GM18519 (cell line): Measurements from ENCODE around the gene UNC13A.

Experiments
- ATAC-seq: cut with Tn5 transposase; IDR thresholded peaks from one replicate; pipeline ENCODE4 v1.9.1; 2021; ENCODE audit warnings: mild to moderate bottlenecking, moderate library complexity; ENCODE audit not compliant: unreplicated experiment, low FRiP score

Gene UNC13A

DNA sequence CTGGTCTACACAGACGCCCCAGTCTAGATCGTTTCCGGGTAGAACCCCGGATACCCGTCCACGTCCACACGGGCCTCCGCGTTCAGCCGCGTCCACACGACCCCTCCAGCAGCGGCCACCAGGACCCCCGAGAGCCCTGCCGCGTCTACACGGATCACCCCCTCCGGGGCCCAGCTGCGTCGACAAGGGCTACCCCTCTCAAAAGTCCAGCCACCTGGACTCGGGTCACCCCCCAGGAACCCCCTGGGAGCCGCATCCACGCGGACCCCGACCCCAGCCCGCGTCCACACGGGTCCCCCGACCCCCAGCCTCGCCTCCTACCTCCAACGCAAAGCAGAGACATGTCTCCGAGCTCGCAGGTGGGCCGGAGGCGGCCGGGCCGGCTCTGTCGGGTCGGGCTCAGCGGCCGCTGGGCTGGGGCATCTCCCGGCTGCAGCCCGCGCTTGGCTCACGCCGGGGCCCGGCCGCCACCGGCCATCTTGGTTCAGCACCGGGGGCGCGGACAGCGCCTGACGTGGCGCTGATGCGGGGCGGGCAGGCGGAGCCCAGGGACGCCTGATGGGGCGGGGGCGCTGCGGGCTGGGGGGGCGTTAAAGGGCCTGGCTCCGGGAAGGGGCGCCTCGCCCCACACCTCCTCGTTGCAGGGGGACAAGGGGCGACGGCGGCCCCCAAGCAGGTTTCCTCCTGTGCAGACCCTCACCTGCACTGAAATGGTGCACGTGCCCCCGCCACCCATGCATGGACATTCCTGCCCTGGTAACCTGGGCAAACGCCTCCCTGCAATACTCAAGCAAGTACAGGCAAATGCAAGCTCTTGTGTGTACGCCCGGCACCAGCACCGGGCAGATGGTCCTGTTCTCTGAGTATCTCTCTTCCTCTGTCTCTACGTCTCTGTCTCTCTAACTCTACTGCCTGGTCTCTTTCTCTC is at the start of gene UNC13A:
UNC13A (minus strand) TSS at position 498 of the 928 bp plus-strand sequence; CDS start at position 343, 155 bp downstream.
- ATAC-seq, result no peak

DNA sequence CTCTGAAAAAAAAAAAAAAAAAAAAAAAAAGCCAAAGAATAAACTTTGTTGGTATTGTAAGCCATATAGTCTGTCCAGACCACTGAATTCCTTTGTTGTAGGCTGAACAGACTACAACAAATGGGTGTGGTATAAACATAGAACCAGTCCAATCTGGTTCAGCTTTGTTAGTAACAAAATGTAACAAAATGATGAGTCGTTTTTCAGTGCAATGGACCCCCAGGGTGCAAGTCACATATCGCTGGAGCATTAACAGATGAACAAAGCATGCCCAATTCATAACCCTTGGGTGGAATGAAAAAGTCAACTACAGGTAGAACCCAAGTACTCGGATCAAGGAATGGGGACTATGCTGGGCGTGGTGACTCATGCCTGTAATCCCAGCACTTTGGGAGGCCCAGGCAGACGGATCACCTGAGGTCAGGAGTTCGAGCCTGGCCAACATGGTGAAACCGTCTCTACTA is 49.6 kb upstream of the UNC13A start:
- no peak for ATAC-seq

DNA sequence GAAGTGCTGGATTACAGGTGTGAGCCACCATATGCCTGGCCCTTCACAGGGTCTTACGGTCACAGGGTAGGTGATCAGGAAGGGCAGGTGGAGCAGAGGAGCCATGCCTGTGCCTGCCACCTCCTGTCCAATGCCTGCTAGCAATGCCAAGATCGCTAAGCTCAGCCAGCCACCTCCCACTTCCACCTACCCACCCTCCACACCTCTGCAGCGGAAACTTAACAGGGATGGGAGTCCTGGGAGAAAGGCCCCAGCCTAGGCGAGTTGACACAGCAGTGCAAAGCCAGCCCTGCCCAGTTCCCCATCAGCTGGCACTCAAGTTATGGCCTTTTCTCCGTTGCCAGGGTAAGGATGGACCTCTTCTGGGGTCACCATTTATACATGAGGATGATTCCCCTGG is 47.3 kb upstream of the UNC13A start:
- no peak for ATAC-seq

DNA sequence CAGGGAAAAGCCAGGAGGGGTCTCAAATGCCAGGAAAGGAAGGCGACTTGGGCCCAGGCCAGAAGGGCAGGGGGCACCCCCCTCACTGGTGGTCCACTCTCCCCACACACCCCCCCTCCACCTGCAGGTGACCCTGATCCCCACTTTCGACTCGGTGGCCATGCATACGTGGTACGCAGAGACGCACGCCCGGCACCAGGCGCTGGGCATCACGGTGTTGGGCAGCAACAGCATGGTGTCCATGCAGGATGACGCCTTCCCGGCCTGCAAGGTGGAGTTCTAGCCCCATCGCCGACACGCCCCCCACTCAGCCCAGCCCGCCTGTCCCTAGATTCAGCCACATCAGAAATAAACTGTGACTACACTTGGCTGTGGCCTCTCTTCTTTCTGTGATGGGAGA is 46.0 kb upstream of the UNC13A start:
- ATAC-seq, result no peak

DNA sequence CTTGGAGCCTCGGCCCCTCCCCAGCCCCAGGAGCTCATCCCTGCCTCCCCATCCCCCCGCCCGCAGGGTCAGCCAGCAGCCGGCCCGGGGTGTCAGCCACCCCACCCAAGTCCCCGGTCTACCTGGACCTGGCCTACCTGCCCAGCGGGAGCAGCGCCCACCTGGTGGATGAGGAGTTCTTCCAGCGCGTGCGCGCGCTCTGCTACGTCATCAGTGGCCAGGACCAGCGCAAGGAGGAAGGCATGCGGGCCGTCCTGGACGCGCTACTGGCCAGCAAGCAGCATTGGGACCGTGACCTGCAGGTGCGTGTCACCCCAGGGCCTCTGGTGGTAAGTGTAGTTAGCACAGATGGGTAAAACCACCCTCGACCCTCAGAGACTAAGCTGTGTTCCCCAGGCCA is 45.0 kb upstream of the UNC13A start:
- ATAC-seq, result no peak

DNA sequence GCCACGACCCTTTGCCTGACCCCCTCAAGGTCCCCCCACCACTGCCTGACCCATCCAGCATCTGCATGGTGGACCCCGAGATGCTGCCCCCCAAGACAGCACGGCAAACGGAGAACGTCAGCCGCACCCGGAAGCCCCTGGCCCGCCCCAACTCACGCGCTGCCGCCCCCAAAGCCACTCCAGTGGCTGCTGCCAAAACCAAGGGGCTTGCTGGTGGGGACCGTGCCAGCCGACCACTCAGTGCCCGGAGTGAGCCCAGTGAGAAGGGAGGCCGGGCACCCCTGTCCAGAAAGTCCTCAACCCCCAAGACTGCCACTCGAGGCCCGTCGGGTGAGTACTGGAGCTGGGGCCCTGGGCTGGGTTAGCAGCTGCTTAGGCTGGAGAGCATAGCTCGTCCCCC is 39.7 kb upstream of the UNC13A start:
- ATAC-seq, result no peak

DNA sequence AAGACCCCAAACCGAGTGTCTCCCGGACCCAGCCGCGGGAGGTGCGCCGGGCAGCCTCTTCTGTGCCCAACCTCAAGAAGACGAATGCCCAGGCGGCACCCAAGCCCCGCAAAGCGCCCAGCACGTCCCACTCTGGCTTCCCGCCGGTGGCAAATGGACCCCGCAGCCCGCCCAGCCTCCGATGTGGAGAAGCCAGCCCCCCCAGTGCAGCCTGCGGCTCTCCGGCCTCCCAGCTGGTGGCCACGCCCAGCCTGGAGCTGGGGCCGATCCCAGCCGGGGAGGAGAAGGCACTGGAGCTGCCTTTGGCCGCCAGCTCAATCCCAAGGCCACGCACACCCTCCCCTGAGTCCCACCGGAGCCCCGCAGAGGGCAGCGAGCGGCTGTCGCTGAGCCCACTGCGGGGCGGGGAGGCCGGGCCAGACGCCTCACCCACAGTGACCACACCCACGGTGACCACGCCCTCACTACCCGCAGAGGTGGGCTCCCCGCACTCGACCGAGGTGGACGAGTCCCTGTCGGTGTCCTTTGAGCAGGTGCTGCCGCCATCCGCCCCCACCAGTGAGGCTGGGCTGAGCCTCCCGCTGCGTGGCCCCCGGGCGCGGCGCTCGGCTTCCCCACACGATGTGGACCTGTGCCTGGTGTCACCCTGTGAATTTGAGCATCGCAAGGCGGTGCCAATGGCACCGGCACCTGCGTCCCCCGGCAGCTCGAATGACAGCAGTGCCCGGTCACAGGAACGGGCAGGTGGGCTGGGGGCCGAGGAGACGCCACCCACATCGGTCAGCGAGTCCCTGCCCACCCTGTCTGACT is 39.0 kb upstream of the UNC13A start:
- ATAC-seq, result no peak

DNA sequence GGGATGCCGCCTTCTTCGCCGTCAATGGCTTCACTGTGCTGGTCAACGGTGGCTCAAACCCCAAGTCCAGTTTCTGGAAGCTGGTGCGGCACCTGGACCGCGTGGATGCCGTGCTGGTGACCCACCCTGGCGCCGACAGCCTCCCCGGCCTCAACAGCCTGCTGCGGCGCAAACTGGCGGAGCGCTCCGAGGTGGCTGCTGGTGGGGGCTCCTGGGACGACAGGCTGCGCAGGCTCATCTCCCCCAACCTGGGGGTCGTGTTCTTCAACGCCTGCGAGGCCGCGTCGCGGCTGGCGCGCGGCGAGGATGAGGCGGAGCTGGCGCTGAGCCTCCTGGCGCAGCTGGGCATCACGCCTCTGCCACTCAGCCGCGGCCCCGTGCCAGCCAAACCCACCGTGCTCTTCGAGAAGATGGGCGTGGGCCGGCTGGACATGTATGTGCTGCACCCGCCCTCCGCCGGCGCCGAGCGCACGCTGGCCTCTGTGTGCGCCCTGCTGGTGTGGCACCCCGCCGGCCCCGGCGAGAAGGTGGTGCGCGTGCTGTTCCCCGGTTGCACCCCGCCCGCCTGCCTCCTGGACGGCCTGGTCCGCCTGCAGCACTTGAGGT is 38.1 kb upstream of the UNC13A start:
- ATAC-seq, result no peak

DNA sequence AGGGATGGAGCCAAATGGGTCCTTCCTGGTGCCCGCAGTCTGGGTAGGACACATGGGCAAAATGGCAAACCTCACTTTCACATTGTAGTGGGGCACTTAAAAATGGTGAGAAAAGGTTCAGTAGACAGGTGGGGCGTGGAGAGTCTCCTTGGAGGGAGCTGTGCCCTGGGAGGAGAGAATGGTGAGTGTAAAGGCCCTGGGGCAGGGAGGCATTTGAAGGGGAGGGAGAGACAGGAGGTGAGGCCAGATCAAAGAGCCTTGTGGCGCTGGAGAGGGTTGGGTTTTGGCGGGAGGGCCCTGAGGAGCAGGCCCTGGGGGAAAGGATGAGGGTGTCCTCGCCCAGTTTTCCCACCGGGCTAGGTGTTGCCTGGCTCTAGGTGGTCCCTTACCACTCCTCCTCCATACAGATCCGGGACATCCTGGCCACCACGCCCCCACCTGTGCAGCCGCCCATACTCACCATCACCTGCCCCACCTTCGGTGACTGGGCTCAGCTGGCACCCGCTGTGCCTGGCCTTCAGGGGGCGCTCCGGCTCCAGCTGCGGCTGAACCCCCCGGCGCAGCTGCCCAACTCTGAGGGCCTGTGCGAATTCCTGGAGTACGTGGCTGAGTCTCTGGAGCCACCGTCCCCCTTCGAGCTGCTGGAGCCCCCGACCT is 37.4 kb upstream of the UNC13A start:
- ATAC-seq, result no peak

DNA sequence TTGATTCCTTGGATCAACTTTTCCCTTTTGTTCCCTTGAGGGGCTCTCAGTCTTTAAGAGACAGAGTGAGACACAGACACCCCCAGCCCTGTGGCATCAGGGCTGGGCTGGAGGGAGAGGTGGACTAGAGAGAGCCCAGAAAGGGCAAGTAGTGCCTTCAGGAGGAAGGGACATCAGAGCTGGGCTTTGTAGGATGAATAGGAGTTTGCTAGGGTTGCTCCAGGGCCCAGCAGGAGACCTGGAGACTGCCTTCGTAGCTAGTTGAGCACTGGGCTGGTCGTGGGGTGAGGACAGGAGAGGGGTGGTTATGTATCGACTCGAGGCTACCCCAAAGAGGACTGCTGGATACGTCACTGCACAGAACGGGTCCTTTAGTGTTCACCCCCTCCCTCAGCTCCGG is 36.5 kb upstream of the UNC13A start:
- no peak for ATAC-seq

DNA sequence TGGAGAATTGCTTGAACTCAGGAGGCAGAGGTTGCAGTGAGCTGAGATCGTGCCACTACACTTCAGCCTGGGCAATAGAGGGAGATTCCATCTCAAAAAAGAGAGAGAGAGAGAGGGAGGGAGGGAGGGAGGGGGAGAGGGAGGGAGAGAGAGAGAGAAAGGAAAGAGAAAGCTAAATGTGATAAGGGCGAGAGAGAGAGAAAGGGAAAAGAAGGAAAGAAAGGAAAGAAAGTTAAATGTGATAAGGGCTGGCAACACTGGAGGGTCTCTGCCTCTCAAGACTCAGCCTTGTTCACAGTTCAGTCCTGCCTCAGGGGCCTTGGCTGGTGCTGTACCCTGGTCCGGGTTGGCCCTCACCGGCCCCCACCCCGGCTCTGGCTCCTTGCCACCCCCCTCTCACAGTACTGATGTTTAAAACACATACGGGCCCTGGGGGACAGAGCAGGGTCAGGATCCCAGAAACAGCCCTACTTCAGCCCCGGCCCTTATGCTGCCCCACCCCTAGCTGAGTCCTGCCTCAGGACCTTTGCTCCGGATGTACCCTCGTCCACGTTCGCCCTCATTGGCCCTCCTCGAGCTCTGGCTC is 34.6 kb upstream of the UNC13A start:
- ATAC-seq, result no peak

DNA sequence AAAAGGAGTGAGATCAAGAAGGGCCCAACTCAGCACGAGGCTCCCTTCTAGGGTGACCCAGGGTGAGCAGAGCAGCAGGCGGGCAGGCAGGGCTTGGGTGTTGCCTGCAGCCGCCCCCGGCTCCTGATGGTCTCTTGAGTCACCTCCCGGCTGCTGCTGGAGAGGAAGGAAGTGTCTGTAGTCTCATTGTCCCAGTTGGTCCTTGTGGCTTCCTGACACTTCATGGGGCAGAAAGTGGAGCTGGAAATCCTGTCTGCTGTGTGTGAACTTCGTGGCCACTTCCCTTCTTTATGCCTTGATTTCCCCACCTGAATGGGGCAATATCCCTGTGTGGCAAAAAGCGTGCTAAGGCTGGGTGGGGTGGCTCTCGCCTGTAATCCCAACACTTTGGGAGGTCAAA is 33.7 kb upstream of the UNC13A start:
- no peak for ATAC-seq

DNA sequence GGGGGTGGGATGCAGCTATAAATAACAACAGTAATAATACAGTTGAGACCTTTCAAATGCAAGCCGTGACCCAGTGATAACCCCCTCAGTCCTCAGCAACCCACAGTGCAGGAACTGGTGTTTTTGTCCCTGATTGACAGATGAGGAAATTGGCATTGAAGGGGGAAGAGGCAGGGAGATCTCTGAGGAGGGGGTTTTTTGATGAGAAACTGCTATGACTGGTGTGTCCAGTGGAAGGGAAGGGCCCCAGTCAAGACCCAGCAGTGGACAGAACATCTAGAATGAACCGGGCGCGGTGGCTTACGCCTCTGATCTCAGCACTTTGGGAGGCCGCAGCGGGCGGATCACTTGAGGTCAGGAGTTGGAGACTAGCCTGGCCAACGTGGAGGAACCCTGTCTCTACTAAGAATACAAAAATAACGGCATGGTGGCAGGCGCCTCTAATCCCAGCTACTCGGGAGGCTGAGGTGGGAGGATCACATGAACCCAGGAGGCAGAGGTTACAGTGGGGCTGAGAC is 33.0 kb upstream of the UNC13A start:
- no peak for ATAC-seq

DNA sequence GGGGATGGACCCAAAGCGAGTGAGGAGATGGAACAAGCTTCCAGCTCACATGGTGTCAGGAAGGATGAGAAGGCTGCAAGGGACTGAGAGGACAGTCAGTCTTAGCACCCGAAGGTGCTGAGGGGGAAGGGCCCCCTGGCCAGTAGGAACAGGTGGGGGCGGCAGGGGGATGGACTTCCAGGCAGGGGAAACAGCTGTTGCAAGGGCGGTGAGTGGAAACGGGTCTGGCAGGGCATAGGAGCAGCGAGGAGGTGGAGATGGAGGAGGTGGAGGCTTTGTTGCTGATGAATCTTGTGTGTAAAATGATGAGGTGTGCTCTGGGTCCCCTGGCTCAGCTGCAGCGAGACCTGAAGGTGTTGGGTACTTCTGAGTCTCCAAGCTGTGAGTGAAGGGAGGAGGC is 32.3 kb upstream of the UNC13A start:
- no peak for ATAC-seq

DNA sequence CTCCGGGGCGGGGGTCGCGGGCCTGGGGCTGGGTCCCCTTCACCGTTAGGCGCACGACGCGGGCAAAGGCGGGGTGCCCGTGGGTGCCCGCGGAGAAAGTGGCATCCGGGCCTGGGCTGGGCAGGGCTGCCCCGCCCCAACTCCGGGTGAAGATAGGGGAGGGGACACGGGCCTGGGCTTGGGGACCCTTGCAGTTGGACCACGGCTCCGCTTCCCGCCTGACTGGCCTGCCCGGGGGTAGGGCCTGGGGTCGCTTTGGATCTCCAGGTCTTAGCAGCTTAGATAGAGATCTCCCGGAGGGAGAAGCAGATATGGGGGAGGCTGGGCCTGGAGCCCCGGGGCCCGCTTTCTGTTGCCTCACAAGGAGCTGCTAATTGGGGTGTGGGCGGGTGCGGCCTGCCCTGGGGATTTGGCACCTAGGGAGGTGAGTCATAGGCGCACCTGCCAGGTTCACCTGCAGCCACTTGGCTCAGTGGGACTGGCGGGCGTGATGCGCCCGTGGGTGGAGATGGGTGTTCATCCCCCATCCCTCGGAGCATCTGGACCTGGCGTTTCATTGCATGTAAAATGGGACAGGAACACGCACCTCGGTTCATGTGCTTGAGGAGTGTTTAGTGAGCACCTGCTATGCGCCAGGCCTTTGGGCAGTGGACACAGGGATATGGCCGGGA is 31.7 kb upstream of the UNC13A start:
- no peak for ATAC-seq

DNA sequence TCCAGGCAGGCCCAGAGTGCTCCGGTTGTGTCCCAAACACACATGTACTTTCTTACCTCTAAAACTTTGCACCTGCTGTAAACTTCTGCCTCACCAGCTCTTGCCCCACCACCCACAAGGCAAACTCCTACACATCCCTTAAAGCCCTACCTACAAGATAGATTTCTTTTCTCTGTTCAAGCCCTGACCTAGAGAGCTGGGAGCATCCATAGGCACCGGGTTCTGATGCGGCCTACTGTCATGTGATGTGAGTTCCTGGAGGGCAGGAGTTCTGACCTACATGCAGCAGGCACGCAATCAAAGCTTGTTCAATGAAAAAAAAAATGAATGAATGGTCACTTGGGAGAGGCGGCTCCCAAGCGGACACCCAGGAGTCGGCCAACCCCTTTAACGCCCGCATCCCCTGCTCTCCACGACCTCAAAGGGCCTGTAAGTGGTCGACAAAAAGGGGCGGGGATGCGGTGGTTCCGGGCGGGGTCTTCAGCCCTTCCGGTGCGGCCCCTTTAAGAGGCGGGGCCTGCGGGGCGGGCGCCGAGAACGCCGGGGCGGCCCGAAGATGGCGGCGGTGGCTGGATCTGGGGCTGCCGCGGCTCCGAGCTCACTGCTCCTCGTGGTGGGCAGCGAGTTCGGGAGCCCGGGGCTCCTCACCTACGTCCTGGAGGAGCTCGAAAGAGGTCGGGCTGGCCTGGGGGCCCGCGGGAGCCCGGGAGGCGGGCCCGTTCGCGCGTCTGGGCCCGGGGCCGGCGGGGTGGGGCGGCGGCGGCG is 31.0 kb upstream of the UNC13A start, which contains the start of gene MAP1S:
MAP1S (plus strand) TSS at position 534 of the 765 bp plus-strand sequence; CDS start at position 557, 23 bp downstream.
- no peak for ATAC-seq

DNA sequence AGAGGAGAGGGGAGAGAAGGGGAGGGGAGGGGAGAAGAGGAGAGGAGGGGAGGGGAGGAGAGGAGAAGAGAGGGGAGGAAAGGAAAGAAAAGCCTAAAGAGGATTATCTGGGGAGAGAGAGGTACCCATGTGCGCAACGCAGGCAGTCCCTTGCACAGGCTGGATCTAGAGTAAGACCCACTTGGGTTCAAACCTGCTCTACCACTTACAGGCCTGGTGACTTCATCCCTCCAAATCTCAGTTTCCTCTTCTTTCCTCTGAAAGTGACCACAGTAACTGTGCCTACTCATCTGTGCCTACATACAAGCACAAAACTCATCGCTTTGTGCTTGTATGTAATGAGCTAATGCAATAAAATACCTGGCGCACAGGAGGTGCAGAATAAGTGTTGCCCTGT is 30.4 kb upstream of the UNC13A start:
- ATAC-seq, result no peak

DNA sequence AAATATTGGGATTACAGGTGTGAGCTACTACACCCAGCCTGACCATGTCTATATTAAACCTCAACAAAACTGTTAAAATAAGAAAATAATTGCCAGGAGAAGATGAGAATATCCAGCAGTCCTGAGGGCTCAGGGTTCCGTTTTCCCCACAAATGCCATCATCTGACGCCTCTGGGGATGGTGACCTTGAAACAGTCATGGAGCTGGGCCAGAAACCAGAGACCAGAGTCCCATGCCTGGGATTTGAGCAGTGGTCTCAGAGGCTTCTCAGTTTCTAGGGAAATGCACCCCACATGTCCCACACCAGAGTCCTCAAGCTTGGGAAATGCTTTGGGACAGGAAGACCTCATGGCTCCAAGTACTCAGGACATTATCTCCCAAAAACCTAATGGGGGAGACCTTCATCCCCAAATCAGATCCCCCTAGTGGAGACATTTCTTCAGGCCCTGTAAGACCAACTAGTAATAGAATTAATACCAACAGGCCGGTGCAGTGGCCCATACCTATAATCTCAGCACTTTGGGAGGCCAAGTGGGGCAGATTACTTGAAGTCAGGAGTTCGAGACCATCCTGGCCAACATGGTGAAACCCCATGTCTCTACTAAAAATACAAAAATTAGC is 28.3 kb upstream of the UNC13A start:
- ATAC-seq, result no peak
